Calu3 (cell line): ENCODE data around the gene LGI2. TPM values are rescaled to one million over a fixed set of nuclear protein-coding genes. Genes with fewer than 3 reads are reported as not detected.

ENCODE experiments used
- BruUV-seq: library from RNA; stranded (reverse); fragments of 400-500 nt; replicated peaks from 2 replicates; lab custom pipeline; 2021; lab: Mats Ljungman, UMichigan
- CTCF ChIA-PET: fragments of 300-600 bp; sonication (Branson Sonifier 250); formaldehyde crosslinking; loops from one replicate; lab custom pipeline; 2022; ENCODE audit warnings: antibody characterized with exemption; lab: Charles Lee
- DNase-seq: peaks from one replicate; pipeline ENCODE4 v3.0.0; 2022
- H3K27ac Mint-ChIP-seq: one replicate; pipeline ENCODE4 v1.8.0; 2022; ENCODE audit warnings: mixed read lengths; ENCODE audit not compliant: unreplicated experiment
- H3K27me3 Mint-ChIP-seq: one replicate; pipeline ENCODE4 v1.8.0; 2022; ENCODE audit warnings: mixed read lengths; ENCODE audit not compliant: unreplicated experiment
- H3K36me3 Mint-ChIP-seq: one replicate; pipeline ENCODE4 v1.8.0; 2022; ENCODE audit warnings: mild to moderate bottlenecking, moderate library complexity, mixed read lengths; ENCODE audit not compliant: insufficient read depth, unreplicated experiment
- H3K4me1 Mint-ChIP-seq: one replicate; pipeline ENCODE4 v1.8.0; 2022; ENCODE audit warnings: mild to moderate bottlenecking, low read depth, mixed read lengths; ENCODE audit not compliant: unreplicated experiment
- H3K4me3 Mint-ChIP-seq: one replicate; pipeline ENCODE4 v1.8.0; 2022; ENCODE audit warnings: mild to moderate bottlenecking, low read depth, moderate library complexity, mixed read lengths; ENCODE audit not compliant: unreplicated experiment
- H3K9me3 Mint-ChIP-seq: one replicate; pipeline ENCODE4 v1.8.0; 2022; ENCODE audit warnings: low read depth, mixed read lengths; ENCODE audit not compliant: unreplicated experiment
- CTCF ChIP-seq: fragments of 200-600 bp; IDR thresholded peaks from one replicate; pipeline ENCODE4 v1.8.0; 2022; ENCODE audit warnings: antibody characterized with exemption; ENCODE audit not compliant: unreplicated experiment
- intact Hi-C: fragments of 100-400 bp; cut with micrococcal nuclease; formaldehyde crosslinking; loops from one replicate; pipeline ENCODE4 v1.10.0; 2022; ENCODE audit not compliant: unreplicated experiment
- total RNA-seq: library from RNA; stranded (reverse); gene quantifications from 2 replicates; pipeline ENCODE4 v1.2.3, GENCODE V29; 2022

Gene LGI2
- total RNA-seq, 1 experiment from 2014 or later: 0.59 TPM

GRCh38 chr4:24979554-24979953 is 51.2 kb downstream of the LGI2 start:
- intact Hi-C loops: loop anchor here (10.0 kb wide), 1 partner anchor 405 kb away; no protein-coding TSS in a partner anchor
- H3K27me3 Mint-ChIP-seq: peaks cover 12% of the 10 kb centered on the region
- no peak for TF ChIP-seq CTCF
- no TSS peak for BruUV-seq
- CTCF ChIA-PET: interaction anchor here (0.6 to 1.2 kb wide), 2 partner anchors 31 to 165 kb away, joined by 4 to 5 read pairs; no protein-coding TSS in a partner anchor
- H3K4me1 Mint-ChIP-seq: no peaks in the 10 kb centered on the region
- DNase-seq: no peak
- H3K9me3 Mint-ChIP-seq: no peaks in the 10 kb centered on the region
- H3K36me3 Mint-ChIP-seq: no peaks in the 10 kb centered on the region
- no peak overlapping the region for H3K27ac Mint-ChIP-seq
- no peak overlapping the region for H3K4me3 Mint-ChIP-seq

GRCh38 chr4:24978291-24979075 is 52.3 kb downstream of the LGI2 start:
- peaks cover 18% of the 10 kb centered on the region for H3K27me3 Mint-ChIP-seq
- no peak overlapping the region for H3K27ac Mint-ChIP-seq
- no peaks in the 10 kb centered on the region for H3K9me3 Mint-ChIP-seq
- intact Hi-C loops: loop anchor here (10.0 kb wide), 1 partner anchor 404 kb away; no protein-coding TSS in a partner anchor
- H3K36me3 Mint-ChIP-seq: no peaks in the 10 kb centered on the region
- no peak for DNase-seq
- no TSS peak for BruUV-seq
- CTCF ChIA-PET: no interaction called here
- H3K4me3 Mint-ChIP-seq: no peak overlapping the region
- TF ChIP-seq CTCF: no peak
- H3K4me1 Mint-ChIP-seq: peaks cover 3% of the 10 kb centered on the region

GRCh38 chr4:24975510-24975909 is 55.2 kb downstream of the LGI2 start:
- CTCF ChIA-PET: no interaction called here
- no peak overlapping the region for H3K4me3 Mint-ChIP-seq
- no peak overlapping the region for H3K27ac Mint-ChIP-seq
- BruUV-seq: no TSS peak
- H3K4me1 Mint-ChIP-seq: peaks cover 18% of the 10 kb centered on the region
- H3K36me3 Mint-ChIP-seq: no peaks in the 10 kb centered on the region
- TF ChIP-seq CTCF: no peak
- intact Hi-C loops: loop anchor here (10.0 kb wide), 1 partner anchor 401 kb away; no protein-coding TSS in a partner anchor
- no peaks in the 10 kb centered on the region for H3K9me3 Mint-ChIP-seq
- H3K27me3 Mint-ChIP-seq: peaks cover 18% of the 10 kb centered on the region
- no peak for DNase-seq

GRCh38 chr4:24973747-24974601 is 56.8 kb downstream of the LGI2 start:
- CTCF ChIA-PET: interaction anchor here (0.6 kb wide), 1 partner anchor 501 kb away, joined by 3 read pairs; no protein-coding TSS in a partner anchor
- intact Hi-C loops: loop anchor here (10.0 kb wide), 1 partner anchor 399 kb away; no protein-coding TSS in a partner anchor
- H3K27ac Mint-ChIP-seq: no peak overlapping the region
- no peak for DNase-seq
- H3K36me3 Mint-ChIP-seq: no peaks in the 10 kb centered on the region
- BruUV-seq: no TSS peak
- peaks cover 18% of the 10 kb centered on the region for H3K27me3 Mint-ChIP-seq
- TF ChIP-seq CTCF: no peak
- H3K9me3 Mint-ChIP-seq: no peaks in the 10 kb centered on the region
- H3K4me3 Mint-ChIP-seq: no peak overlapping the region
- peaks cover 18% of the 10 kb centered on the region for H3K4me1 Mint-ChIP-seq
